GM12878 (cell line): ENCODE data around the gene GARS1.

Source experiments
- CBX5 ChIP-seq: sonication (generic); IDR thresholded peaks from 2 replicates; pipeline ENCODE4 v1.6.1; 2016; ENCODE audit warnings: low read depth, moderate library complexity, mild to moderate bottlenecking, inconsistent platforms
- CHD2 ChIP-seq: IDR thresholded peaks from 2 replicates; pipeline ENCODE4 v1.6.1; 2011; ENCODE audit warnings: low read depth, low read length, improper control_type of control experiment, borderline replicate concordance
- ELK1 ChIP-seq: IDR thresholded peaks from 2 replicates; pipeline ENCODE4 v1.6.1; 2012; ENCODE audit warnings: low read depth, low read length, improper control_type of control experiment
- GATAD2B ChIP-seq: fragments of 450-650 bp; conservative IDR thresholded peaks from 2 replicates; pipeline ENCODE4 v1.6.1; 2017; ENCODE audit warnings: low read depth, mild to moderate bottlenecking, moderate library complexity
- MAX ChIP-seq: IDR thresholded peaks from 2 replicates; pipeline ENCODE4 v1.6.1; 2012; ENCODE audit warnings: low read depth, low read length, improper control_type of control experiment
- PAX8 ChIP-seq: fragments of 450-650 bp; IDR thresholded peaks from 2 replicates; pipeline ENCODE4 v1.6.1; 2017; ENCODE audit warnings: mild to moderate bottlenecking, moderate library complexity
- POLR2A ChIP-seq: IDR thresholded peaks from 2 replicates; pipeline ENCODE4 v1.6.1; 2011; ENCODE audit warnings: low read depth, mild to moderate bottlenecking, low read length
- PRDM15 ChIP-seq: fragments of 450-650 bp; formaldehyde crosslinking; IDR thresholded peaks from 2 replicates; pipeline ENCODE4 v1.4.0; 2020; ENCODE audit warnings: mild to moderate bottlenecking, moderate library complexity
- SUZ12 ChIP-seq: fragments of 200-600 bp; sonication (generic); IDR thresholded peaks from one replicate; pipeline ENCODE4 v1.6.1; 2018; ENCODE audit warnings: antibody characterized with exemption, mild to moderate bottlenecking; ENCODE audit not compliant: unreplicated experiment
- TF ChIP-seq, protein P1 (sequence below), 3 experiments: IDR thresholded peaks in 2 of 3; conservative IDR thresholded peaks in 1 of 3; 2 replicates each; pipeline ENCODE4 v1.5.1; 2011; ENCODE audit warnings: low read depth in 3 of 3, low read length in 3 of 3, mild to moderate bottlenecking in 3 of 3, control low read depth in 2 of 3, moderate library complexity in 2 of 3, inconsistent platforms in 1 of 3, mixed read lengths in 1 of 3; ENCODE audit not compliant: control insufficient read depth in 2 of 3, insufficient read depth in 1 of 3; ENCODE audit errors: extremely low read depth in 1 of 3

GRCh38 chr7:30613366-30614325, 19.0 kb downstream of the GARS1 start:
- TF ChIP-seq PRDM15 (CRISPR knock-in tag) = no peak
- no peak for TF ChIP-seq CBX5
- no peak for TF ChIP-seq GATAD2B
- no peak for TF ChIP-seq PAX8
- TF ChIP-seq, protein P1, sequence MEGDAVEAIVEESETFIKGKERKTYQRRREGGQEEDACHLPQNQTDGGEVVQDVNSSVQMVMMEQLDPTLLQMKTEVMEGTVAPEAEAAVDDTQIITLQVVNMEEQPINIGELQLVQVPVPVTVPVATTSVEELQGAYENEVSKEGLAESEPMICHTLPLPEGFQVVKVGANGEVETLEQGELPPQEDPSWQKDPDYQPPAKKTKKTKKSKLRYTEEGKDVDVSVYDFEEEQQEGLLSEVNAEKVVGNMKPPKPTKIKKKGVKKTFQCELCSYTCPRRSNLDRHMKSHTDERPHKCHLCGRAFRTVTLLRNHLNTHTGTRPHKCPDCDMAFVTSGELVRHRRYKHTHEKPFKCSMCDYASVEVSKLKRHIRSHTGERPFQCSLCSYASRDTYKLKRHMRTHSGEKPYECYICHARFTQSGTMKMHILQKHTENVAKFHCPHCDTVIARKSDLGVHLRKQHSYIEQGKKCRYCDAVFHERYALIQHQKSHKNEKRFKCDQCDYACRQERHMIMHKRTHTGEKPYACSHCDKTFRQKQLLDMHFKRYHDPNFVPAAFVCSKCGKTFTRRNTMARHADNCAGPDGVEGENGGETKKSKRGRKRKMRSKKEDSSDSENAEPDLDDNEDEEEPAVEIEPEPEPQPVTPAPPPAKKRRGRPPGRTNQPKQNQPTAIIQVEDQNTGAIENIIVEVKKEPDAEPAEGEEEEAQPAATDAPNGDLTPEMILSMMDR (IDR thresholded peaks at IDR 0.05 in 2 of 3, conservative IDR thresholded peaks at IDR 0.05 in 1 of 3; ENCODE audit: control insufficient read depth in 2 of 3, extremely low read depth in 1 of 3, insufficient read depth in 1 of 3, low read depth in 3 of 3, low read length in 3 of 3) = no peak
- no peak for TF ChIP-seq SUZ12
- no peak for TF ChIP-seq POLR2A
- no peak for TF ChIP-seq MAX
- TF ChIP-seq ELK1 = no peak
- no peak for TF ChIP-seq CHD2
